ENCODE measurements around the gene FAM107B. TPM values are rescaled to one million over a fixed set of nuclear protein-coding genes. Genes with fewer than 3 reads are reported as not detected.

The FAM107B gene
- total RNA-seq, 4 donors from 2014 or later = 7.3 to 15.6 (median 13.3) TPM

DNA sequence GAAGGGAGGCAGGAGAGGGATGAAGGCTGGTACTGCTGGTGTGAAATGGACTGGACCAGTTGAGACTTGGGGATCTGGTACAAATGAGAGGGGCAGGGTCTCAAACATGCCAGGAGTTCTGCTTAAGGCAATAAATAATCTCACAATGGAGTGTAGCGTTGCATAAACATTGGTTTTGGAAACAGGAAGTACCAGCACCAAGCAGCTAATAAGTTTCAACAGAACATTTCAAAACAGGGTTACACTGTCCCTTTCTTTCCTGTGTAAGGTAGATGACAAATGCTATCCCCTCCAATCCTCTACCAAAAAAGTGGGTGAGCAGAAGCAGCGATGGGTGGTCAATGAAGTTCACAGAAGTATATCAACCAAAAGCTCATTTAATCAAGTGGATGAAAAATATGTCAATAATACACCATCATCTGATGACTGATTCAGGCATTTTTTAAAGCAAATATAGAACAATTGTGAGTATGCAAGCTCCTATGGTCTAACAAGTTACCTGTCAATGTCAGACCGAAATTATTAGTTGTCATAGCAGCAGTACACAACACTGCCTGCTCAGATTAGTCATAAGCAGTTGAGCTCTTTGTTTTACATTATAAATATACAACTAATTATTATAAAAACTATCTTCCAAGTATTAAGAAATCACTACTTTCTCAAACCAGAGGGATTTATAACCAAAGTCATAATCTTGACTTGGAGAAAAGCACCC is 220.0 kb downstream of the FAM107B start:
- Histone ChIP-seq H3K36me3 (no peaks in the 10 kb centered on the region), H3K4me1 (peaks cover 0 to 31% (median 0%) of the 10 kb centered on the region in 3 donors), H3K4me3 (no peak overlapping the region), H3K9me3 (no peaks in the 10 kb centered on the region), H3K27ac (no peak overlapping the region), H3K27me3 (no peaks in the 10 kb centered on the region)
- ATAC-seq = no peak
- WGBS, 2 donors (ENCODE audit: low coverage in 1 of 2) = 75 to 79% methylated on average over 3 of the region's 3 CpGs
- TF ChIP-seq POLR2A (IDR thresholded peaks at IDR 0.05) (no peak), POLR2AphosphoS5 (IDR thresholded peaks at IDR 0.05) (no peak), EP300 (IDR thresholded peaks at IDR 0.05) (no peak)
- TF ChIP-seq, protein P1, sequence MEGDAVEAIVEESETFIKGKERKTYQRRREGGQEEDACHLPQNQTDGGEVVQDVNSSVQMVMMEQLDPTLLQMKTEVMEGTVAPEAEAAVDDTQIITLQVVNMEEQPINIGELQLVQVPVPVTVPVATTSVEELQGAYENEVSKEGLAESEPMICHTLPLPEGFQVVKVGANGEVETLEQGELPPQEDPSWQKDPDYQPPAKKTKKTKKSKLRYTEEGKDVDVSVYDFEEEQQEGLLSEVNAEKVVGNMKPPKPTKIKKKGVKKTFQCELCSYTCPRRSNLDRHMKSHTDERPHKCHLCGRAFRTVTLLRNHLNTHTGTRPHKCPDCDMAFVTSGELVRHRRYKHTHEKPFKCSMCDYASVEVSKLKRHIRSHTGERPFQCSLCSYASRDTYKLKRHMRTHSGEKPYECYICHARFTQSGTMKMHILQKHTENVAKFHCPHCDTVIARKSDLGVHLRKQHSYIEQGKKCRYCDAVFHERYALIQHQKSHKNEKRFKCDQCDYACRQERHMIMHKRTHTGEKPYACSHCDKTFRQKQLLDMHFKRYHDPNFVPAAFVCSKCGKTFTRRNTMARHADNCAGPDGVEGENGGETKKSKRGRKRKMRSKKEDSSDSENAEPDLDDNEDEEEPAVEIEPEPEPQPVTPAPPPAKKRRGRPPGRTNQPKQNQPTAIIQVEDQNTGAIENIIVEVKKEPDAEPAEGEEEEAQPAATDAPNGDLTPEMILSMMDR (IDR thresholded peaks at IDR 0.05) = no peak

DNA sequence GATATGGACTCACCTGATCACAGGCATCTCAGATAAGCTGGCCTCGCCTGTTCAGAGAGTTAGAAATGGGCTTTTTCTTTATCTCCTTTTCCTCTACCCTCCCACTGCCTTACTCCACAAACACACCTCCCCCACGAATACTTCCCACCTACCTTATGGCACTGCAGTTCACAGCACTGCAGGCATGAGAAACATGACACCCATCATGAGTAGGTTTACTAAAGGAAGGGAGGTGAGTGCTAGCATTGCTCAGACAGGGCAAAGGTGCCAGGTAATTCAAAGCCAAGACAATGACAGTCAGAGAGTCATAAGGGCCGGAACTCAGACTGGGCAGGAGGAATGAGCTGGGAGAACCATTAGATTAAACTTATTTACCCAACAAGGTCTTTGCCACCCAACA is 220.6 kb downstream of the FAM107B start:
- Histone ChIP-seq H3K4me1 (peaks cover 0 to 31% (median 0%) of the 10 kb centered on the region in 3 donors), H3K9me3 (no peaks in the 10 kb centered on the region), H3K27me3 (no peaks in the 10 kb centered on the region), H3K36me3 (no peaks in the 10 kb centered on the region), H3K4me3 (no peak overlapping the region), H3K27ac (no peak overlapping the region)
- TF ChIP-seq, protein P1 (IDR thresholded peaks at IDR 0.05) = no peak
- TF ChIP-seq EP300 (IDR thresholded peaks at IDR 0.05) (no peak), POLR2A (IDR thresholded peaks at IDR 0.05) (no peak), POLR2AphosphoS5 (IDR thresholded peaks at IDR 0.05) (no peak)
- no peak for ATAC-seq
- WGBS, 2 donors (ENCODE audit: low coverage in 1 of 2) = 83 to 89% methylated on average over 2 to 3 of the region's 3 CpGs

GRCh38 chr10:14553448-14553847 is 221.2 kb downstream of the FAM107B start:
- ATAC-seq = no peak
- H3K27ac ChIP-seq = no peak overlapping the region
- H3K9me3 ChIP-seq = no peaks in the 10 kb centered on the region
- TF ChIP-seq EP300 (IDR thresholded peaks at IDR 0.05) (no peak), POLR2AphosphoS5 (IDR thresholded peaks at IDR 0.05) (no peak), POLR2A (IDR thresholded peaks at IDR 0.05) (no peak)
- TF ChIP-seq, protein P1 (IDR thresholded peaks at IDR 0.05) = no peak
- no peak overlapping the region for H3K4me3 ChIP-seq
- H3K4me1 ChIP-seq = peaks cover 0 to 31% (median 0%) of the 10 kb centered on the region in 3 donors
- WGBS, 2 donors (ENCODE audit: low coverage in 1 of 2) = 100% methylated on average over 1 of the region's 1 CpG; no CpG with 5 or more reads in 1 of the 2 donors
- no peaks in the 10 kb centered on the region for H3K36me3 ChIP-seq
- no peaks in the 10 kb centered on the region for H3K27me3 ChIP-seq

DNA sequence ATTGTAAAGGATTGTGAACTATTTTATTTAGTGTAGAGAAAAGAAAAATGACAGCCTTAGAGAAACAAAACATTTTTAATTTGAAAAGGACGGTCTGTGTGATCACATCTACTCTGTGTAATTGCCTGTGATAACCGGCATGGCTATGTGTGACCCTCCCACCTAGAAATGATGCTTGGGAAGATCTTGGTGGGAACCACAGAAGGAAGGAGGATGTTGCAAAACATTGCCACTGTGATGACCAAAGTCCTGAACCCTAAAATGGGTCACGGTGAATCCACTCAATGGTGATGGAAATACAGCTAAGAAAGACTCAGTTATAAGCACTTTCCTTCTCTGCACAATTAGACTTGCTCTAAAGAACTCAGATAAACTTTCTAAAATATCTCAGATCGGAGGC is 222.7 kb downstream of the FAM107B start:
- Histone ChIP-seq H3K4me3 (no peak overlapping the region), H3K4me1 (peaks cover 0 to 31% (median 0%) of the 10 kb centered on the region in 3 donors), H3K27ac (no peak overlapping the region), H3K9me3 (no peaks in the 10 kb centered on the region), H3K36me3 (no peaks in the 10 kb centered on the region), H3K27me3 (no peaks in the 10 kb centered on the region)
- ATAC-seq = no peak
- 80 to 100% methylated on average over 1 to 4 of the region's 4 CpGs for WGBS, 2 donors (ENCODE audit: low coverage in 1 of 2)
- TF ChIP-seq, protein P1 (IDR thresholded peaks at IDR 0.05) = no peak
- TF ChIP-seq EP300 (IDR thresholded peaks at IDR 0.05) (no peak), POLR2AphosphoS5 (IDR thresholded peaks at IDR 0.05) (no peak), POLR2A (IDR thresholded peaks at IDR 0.05) (no peak)

DNA sequence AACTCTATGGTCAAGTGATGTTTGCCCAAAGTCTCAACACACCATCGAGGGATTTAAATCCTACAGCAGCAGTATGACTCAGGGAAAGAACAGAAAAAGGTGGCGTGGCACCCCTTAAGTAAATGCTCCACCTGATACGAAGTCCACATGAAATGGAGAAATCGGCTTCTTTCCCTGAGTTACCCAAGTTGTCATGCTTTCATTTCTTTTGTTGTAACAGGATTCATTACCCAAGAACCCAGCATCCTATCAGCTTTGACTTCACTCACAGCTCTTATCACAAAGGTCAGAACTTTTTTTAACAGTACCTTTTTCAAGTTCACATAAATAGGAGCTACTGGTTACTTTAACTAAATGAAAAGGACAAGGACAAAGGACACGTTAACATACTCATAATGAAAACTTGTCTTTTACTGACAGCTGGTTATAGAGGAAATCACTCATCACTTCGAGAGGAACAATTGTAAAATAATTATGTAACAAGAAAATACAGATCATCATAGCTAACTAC is 224.2 kb downstream of the FAM107B start:
- ATAC-seq = no peak
- Histone ChIP-seq H3K27ac (no peak overlapping the region), H3K4me1 (peaks cover 0 to 21% (median 0%) of the 10 kb centered on the region in 3 donors), H3K9me3 (no peaks in the 10 kb centered on the region), H3K27me3 (no peaks in the 10 kb centered on the region), H3K4me3 (no peak overlapping the region), H3K36me3 (no peaks in the 10 kb centered on the region)
- no peak for TF ChIP-seq EP300 (IDR thresholded peaks at IDR 0.05)
- TF ChIP-seq, protein P1 (IDR thresholded peaks at IDR 0.05) = no peak
- TF ChIP-seq POLR2AphosphoS5 (IDR thresholded peaks at IDR 0.05) = no peak
- TF ChIP-seq POLR2A (IDR thresholded peaks at IDR 0.05) = no peak
- 82 to 88% methylated on average over 5 to 6 of the region's 6 CpGs for WGBS, 2 donors (ENCODE audit: low coverage in 1 of 2)

Data from gastroesophageal sphincter (tissue), 4 donors.